GM18909 (cell line): Measurements from ENCODE around the gene SMARCB1.

ENCODE experiments used
- ATAC-seq: cut with Tn5 transposase; IDR thresholded peaks from one replicate; pipeline ENCODE4 v1.9.1; 2021; ENCODE audit warnings: mild to moderate bottlenecking; ENCODE audit not compliant: unreplicated experiment, poor library complexity

The SMARCB1 gene

DNA sequence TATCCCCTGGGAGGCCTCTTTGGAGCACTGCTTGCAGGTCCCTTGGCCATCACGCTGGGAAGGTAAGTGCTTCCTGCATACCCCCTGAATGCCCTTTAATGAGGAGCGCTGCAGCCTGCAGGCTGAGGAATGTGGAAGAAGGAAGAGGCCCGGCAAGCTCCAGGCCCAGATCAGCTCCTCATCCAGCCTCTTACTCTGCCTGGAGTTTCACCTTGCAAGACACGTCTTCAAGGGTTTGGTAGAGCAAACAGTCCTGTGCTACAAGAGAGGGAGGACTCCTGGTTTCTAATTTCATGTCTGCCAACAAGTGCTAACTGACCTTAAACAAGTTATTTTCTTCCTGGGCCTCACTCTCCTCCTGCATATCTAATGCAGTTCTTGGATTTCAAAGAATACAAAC lies 81.8 kb downstream of the SMARCB1 start:
- no peak for ATAC-seq

DNA sequence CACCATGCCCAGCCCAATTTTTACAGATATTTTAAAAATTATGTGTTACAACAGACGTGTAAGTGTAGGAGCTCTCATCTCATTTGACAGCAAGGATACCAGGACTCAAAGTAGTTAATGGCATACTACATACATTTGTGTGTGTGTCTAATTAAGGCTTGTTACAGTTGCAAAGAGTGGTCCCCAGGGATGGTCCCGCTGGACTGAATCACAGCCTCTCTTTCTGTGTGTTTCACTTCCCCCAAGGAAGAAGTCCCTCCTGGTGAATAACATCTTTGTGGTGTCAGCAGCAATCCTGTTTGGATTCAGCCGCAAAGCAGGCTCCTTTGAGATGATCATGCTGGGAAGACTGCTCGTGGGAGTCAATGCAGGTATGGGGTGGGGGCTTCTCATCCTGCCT lies 88.1 kb downstream of the SMARCB1 start:
- ATAC-seq: no peak

DNA sequence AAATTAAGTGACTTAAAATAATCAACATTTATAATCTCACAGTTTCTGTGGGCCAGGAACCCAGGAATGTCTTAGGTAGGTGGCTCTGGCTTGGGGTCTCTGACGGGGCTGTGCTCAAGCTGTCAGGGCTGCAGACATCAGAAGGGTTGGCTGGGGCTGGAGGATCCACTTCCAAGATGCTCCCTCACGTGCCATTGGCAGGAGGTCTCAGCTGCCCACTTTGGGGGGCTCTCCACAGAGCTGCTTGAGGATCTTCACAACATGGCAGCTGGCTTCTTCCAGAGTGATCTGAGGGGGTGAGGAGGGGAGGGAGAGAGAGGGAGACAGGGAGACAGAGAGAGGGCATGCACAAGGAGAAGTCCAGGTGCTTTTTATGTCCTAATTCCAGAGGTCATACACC lies 89.0 kb downstream of the SMARCB1 start:
- ATAC-seq: no peak

DNA sequence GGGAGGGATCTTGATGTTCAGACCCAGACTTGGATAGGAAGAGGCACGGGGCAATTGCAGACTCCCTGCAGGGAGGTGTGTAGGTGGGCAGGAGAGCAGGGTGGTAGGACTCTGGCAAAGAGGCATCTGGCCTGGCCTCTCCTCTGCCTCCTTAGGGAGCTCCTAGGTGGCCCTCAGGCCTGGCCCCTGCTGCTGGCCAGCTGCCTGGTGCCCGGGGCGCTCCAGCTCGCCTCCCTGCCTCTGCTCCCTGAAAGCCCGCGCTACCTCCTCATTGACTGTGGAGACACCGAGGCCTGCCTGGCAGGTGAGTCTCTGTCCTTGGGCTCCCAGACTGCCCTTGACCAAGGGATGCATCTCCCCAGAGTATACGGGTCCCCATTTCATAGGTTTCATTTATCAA lies 90.8 kb downstream of the SMARCB1 start:
- no peak for ATAC-seq

DNA sequence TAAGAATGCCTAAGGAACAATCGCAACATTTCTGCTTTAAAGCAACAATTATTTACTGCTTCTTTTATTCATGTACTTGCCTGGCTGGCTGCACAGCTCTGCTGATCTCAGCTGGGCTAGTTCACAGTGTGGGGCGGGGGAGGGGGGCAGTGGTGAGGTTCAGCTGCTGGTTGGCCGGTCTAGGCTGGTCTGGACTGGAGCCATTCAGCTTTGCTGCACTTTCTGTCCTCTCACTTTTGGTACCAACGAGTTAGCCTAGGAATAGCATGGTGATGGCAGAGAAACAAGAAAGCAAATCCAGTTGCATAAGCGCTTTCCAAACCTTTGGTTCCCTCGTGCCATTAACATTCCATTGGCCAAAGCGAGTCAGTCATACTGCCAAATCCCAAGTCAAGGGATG lies 91.5 kb downstream of the SMARCB1 start:
- ATAC-seq: no peak

DNA sequence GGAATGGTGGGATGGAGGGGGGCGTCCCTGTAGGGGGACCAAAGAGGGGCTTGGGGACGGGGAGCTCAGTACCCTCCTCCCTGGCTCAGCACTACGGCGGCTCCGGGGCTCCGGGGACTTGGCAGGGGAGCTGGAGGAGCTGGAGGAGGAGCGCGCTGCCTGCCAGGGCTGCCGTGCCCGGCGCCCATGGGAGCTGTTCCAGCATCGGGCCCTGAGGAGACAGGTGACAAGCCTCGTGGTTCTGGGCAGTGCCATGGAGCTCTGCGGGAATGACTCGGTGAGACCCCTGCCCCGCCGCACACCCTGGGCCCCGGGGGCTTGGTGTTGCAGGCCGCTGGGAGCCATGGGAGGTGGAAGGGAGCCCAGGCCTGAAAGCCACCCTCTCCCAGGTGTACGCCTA lies 95.6 kb downstream of the SMARCB1 start:
- no peak for ATAC-seq

DNA sequence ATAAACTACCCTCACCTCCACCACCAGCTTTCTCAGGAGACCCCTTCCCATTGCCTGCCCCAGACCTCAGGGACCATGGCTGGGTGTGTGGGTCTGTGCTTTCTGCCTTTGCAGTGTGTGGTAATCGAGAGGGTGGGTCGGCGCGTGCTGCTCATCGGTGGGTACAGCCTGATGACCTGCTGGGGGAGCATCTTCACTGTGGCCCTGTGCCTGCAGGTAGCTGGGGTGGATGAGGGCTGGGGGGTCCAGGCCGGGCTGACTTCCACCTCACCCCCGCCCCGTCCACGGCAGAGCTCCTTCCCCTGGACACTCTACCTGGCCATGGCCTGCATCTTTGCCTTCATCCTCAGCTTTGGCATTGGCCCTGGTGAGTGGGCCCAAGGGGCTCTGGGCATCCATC lies 96.9 kb downstream of the SMARCB1 start:
- no peak for ATAC-seq

DNA sequence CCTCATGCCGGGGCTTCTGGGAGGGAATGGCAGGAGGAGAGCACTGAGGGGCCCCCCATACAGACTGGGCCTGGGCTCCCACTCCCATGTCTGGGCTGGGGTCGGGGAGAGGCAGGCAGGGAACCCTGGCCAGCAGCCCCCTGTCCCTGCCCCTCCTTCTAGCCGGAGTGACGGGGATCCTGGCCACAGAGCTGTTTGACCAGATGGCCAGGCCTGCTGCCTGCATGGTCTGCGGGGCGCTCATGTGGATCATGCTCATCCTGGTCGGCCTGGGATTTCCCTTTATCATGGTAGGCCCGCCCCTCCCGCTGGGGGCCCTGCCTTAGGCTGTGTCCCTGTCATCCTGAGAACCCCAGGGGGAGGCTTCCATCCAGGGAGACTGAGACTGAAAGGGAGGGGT lies 97.4 kb downstream of the SMARCB1 start:
- no peak for ATAC-seq
